BJ (cell line): ENCODE data around the gene BOLA3. TPM values are rescaled to one million over a fixed set of nuclear protein-coding genes. Genes with fewer than 3 reads are reported as not detected.

Source experiments
- CTCF ChIA-PET: fragments of 350-600 bp; formaldehyde crosslinking; extraction: SDS; loops from one replicate; lab custom pipeline; 2021; ENCODE audit warnings: antibody characterized with exemption, inconsistent platforms; lab: Yijun Ruan, JAX
- POLR2A ChIA-PET: fragments of 300-600 bp; sonication (Branson Sonifier 250); formaldehyde crosslinking; extraction: SDS; loops from one replicate; lab custom pipeline; 2021; ENCODE audit warnings: antibody characterized with exemption; lab: Charles Lee
- DNase-seq: peaks from one replicate; pipeline ENCODE4 v3.0.0-alpha.2; 2011; ENCODE audit warnings: low read depth
- H3K27me3 ChIP-seq: 2 replicates; pipeline ENCODE4 v1.6.0; 2011; ENCODE audit warnings: low read length; ENCODE audit not compliant: control insufficient read depth, insufficient read depth
- H3K36me3 ChIP-seq: 2 replicates; pipeline ENCODE4 v1.5.1; 2011; ENCODE audit warnings: low read length; ENCODE audit not compliant: control insufficient read depth, insufficient read depth
- H3K4me3 ChIP-seq: 2 replicates; pipeline ENCODE4 v1.5.1; 2011; ENCODE audit warnings: low read depth, mild to moderate bottlenecking, control low read depth, low read length
- polyA plus RNA-seq: library from polyadenylated mRNA; depleted of rRNA; stranded (reverse); fragments of >200 nt; gene quantifications from 2 replicates; pipeline ENCODE4 v1.2.3, GENCODE V29; 2011
- TF ChIP-seq, protein P1 (sequence below): IDR thresholded peaks from 2 replicates; pipeline ENCODE4 v1.5.1; 2011; ENCODE audit warnings: low read depth, mild to moderate bottlenecking, control low read depth, inconsistent platforms, low read length, moderate library complexity; ENCODE audit not compliant: insufficient read depth

Gene BOLA3
- polyA plus RNA-seq, 1 experiment = 11.4 TPM

DNA sequence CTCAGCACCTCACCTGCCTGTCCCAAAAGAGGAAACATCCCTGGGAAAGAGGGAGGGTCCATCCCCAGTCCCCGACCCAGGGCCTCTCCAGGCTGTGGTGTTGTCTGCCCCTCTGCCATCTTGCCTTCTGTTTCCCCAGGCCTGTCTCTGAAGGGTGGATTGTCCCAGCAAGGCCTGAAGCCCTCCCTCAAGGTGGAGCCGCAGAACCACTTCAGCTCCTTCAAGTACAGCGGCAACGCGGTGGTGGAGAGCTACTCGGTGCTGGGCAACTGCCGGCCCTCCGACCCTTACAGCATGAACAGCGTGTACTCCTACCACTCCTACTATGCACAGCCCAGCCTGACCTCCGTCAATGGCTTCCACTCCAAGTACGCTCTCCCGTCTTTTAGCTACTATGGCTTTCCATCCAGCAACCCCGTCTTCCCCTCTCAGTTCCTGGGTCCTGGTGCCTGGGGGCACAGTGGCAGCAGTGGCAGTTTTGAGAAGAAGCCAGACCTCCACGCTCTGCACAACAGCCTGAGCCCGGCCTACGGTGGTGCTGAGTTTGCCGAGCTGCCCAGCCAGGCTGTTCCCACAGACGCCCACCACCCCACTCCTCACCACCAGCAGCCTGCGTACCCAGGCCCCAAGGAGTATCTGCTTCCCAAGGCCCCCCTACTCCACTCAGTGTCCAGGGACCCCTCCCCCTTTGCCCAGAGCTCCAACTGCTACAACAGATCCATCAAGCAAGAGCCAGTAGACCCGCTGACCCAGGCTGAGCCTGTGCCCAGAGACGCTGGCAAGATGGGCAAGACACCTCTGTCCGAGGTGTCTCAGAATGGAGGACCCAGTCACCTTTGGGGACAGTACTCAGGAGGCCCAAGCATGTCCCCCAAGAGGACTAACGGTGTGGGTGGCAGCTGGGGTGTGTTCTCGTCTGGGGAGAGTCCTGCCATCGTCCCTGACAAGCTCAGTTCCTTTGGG is 47.2 kb downstream of the BOLA3 start:
- ChIA-PET CTCF (interaction anchor here (1.2 kb wide), 1 partner anchor 276 kb away, joined by 5 read pairs; no protein-coding TSS in a partner anchor), POLR2A (no interaction called here)
- DNase-seq = no peak
- Histone ChIP-seq H3K4me3 (no peak overlapping the region), H3K27me3 (no peaks in the 10 kb centered on the region), H3K36me3 (peaks cover 25% of the 10 kb centered on the region)
- TF ChIP-seq, protein P1, sequence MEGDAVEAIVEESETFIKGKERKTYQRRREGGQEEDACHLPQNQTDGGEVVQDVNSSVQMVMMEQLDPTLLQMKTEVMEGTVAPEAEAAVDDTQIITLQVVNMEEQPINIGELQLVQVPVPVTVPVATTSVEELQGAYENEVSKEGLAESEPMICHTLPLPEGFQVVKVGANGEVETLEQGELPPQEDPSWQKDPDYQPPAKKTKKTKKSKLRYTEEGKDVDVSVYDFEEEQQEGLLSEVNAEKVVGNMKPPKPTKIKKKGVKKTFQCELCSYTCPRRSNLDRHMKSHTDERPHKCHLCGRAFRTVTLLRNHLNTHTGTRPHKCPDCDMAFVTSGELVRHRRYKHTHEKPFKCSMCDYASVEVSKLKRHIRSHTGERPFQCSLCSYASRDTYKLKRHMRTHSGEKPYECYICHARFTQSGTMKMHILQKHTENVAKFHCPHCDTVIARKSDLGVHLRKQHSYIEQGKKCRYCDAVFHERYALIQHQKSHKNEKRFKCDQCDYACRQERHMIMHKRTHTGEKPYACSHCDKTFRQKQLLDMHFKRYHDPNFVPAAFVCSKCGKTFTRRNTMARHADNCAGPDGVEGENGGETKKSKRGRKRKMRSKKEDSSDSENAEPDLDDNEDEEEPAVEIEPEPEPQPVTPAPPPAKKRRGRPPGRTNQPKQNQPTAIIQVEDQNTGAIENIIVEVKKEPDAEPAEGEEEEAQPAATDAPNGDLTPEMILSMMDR = no peak

DNA sequence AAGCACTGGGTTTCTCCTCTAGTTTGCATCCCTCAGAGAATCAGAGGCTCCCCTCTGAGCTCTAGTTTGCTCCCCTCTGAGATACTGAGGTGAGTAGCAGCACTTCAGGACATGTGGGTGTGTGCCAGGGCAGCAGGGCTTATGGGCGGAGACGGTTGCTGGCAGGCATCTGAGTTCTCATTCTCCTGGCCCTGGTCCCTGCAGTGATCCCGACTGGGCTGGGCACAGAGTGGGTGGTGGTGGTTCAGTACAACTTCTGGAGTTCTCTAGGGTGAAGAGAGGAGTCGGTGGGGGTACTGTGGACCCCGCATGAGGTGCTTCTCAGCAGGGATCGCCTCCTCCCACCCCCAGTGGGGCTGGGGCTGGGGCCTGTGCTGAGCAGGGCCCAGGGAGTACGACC is 47.9 kb downstream of the BOLA3 start:
- CTCF ChIA-PET = no interaction called here

DNA sequence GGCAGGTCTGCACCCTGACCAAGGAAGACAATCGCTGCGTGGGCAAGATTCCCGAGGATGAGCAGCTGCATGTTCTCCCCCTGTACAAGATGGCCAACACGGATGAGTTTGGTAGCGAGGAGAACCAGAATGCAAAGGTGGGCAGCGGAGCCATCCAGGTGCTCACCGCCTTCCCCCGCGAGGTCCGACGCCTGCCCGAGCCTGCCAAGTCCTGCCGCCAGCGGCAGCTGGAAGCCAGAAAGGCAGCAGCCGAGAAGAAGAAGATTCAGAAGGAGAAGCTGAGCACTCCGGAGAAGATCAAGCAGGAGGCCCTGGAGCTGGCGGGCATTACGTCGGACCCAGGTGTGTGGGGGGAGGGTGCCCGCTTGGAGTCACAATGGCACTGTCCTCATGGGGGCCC is 48.4 kb downstream of the BOLA3 start:
- H3K27me3 ChIP-seq = no peaks in the 10 kb centered on the region
- H3K4me3 ChIP-seq = no peak overlapping the region
- TF ChIP-seq, protein P1 = no peak
- ChIA-PET POLR2A (no interaction called here), CTCF (no interaction called here)
- no peak for DNase-seq
- peaks cover 29% of the 10 kb centered on the region for H3K36me3 ChIP-seq

More for the DNA sequence above, 47.9 kb downstream of the BOLA3 start:
- no peak for DNase-seq
- Histone ChIP-seq H3K36me3 (peaks cover 27% of the 10 kb centered on the region), H3K4me3 (no peak overlapping the region), H3K27me3 (no peaks in the 10 kb centered on the region)
- POLR2A ChIA-PET = no interaction called here
- TF ChIP-seq, protein P1 = no peak

DNA sequence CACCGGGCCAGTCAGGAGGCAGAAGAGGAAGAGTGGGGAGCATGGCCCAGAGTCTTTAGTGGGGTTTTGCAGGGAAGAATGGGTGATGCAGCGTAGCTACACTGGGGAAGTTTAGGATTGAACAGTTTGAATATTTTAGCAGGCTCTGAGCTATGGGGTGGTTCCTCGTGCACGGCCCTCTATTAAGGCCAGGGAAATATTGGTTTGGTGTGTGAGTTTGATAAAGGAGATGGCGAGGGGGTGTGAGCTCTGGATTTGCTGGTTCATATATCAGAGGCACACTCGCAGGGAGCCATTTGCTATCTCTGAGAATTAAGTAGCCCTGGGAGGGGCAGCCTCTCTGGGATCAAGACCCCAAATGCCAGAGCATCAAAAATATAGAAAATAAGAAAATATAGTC is 50.1 kb downstream of the BOLA3 start:
- peaks cover 42% of the 10 kb centered on the region for H3K36me3 ChIP-seq
- H3K27me3 ChIP-seq = no peaks in the 10 kb centered on the region
- POLR2A ChIA-PET = no interaction called here
- CTCF ChIA-PET = interaction anchor here (0.8 kb wide), 1 partner anchor 10 kb away, joined by 3 read pairs; no protein-coding TSS in a partner anchor
- no peak overlapping the region for H3K4me3 ChIP-seq
- TF ChIP-seq, protein P1 = no peak
- no peak for DNase-seq

- CTCF ChIA-PET = no interaction called here
- POLR2A ChIA-PET = no interaction called here
Observed at GRCh38 chr2:74096052-74096451, 51.7 kb downstream of the BOLA3 start.

More at GRCh38 chr2:74096052-74096451, 51.7 kb downstream of the BOLA3 start:
- TF ChIP-seq, protein P1 = no peak
- H3K27me3 ChIP-seq = no peaks in the 10 kb centered on the region
- H3K36me3 ChIP-seq = peaks cover 40% of the 10 kb centered on the region
- no peak for DNase-seq
- no peak overlapping the region for H3K4me3 ChIP-seq
